ENCODE results near the gene KRT82. TPM values are rescaled to one million over a fixed set of nuclear protein-coding genes. Genes with fewer than 3 reads are reported as not detected.

KRT82 gene
- total RNA-seq, 4 donors from 2014 or later = not detected

GRCh38 chr12:52389313-52390207 is 16.6 kb downstream of the KRT82 start:
- in situ Hi-C loops (cut with MboI; ENCODE audit: low pct_ligation_motif_present in 1 of 4, low pct_unique_long_range_greater_than_20kb in 1 of 4, low sequenced_read_pairs in 3 of 4) = loop anchor here (10.0 to 25.0 kb wide), 6 partner anchors 105 to 598 kb away; partner anchors contain the start of gene KRT6A (in 1 of the 4)
- WGBS, 2 donors (ENCODE audit: low coverage in 1 of 2) = 68% methylated on average over 9 of the region's 9 CpGs; no CpG with 5 or more reads in 1 of the 2 donors
- Histone ChIP-seq H3K4me3 (no peak overlapping the region), H3K27ac (no peak overlapping the region), H3K36me3 (no peaks in the 10 kb centered on the region), H3K4me1 (peaks cover 0 to 5% (median 0%) of the 10 kb centered on the region in 4 donors), H3K9me3 (no peaks in the 10 kb centered on the region), H3K27me3 (no peaks in the 10 kb centered on the region)
- DNase-seq = no peak
- TF ChIP-seq POLR2AphosphoS5 (IDR thresholded peaks at IDR 0.05) (no peak), CTCF (IDR thresholded peaks at IDR 0.05) (no peak), POLR2A (IDR thresholded peaks at IDR 0.05) (no peak), EP300 (IDR thresholded peaks at IDR 0.05; ENCODE audit: low read depth) (no peak)
- intact Hi-C loops (cut with DNase I; ENCODE audit: low total_unique reads) = no loop called here

- intact Hi-C loops (cut with DNase I; ENCODE audit: low total_unique reads) = no loop called here
Measured at GRCh38 chr12:52387859-52388258, 18.3 kb downstream of the KRT82 start.

DNA sequence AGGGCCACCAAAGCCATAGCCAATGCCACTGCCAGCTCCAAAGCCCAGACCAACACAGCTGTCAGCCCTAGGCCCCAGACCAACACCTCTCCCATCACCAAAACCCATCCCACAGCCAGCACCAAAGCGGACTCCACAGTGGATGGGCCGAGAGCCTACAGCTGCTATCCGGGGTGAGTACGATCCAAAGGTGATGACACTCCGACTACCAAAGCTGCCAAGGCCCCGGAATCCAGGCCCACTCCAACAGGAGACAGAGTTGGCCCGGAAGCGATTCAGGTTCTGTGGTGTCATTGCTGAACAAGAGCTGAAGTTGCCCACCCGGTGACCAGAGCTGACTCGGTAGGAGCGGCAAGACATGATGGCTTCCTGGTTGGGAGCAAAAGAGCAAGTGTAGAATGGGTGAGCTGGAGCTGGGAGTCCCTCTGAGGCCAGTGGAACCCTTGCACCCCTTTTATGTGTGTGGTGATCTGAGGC is 20.9 kb downstream of the KRT82 start, which contains the start of gene KRT84:
Gene KRT84, minus strand, starts transcription at position 427 of the 477 bp plus-strand sequence. Its CDS starts 67 bp downstream, at position 360.
- 98 to 100% methylated on average over 2 to 11 of the region's 11 CpGs for WGBS, 2 donors (ENCODE audit: low coverage in 1 of 2)
- in situ Hi-C loops (cut with MboI; ENCODE audit: low pct_ligation_motif_present in 1 of 4, low pct_unique_long_range_greater_than_20kb in 1 of 4, low sequenced_read_pairs in 3 of 4) (loop anchor here (10.0 to 25.0 kb wide), 5 partner anchors 110 to 602 kb away; partner anchors contain the start of gene KRT6A (in 1 of the 4)), intact Hi-C loops (cut with DNase I; ENCODE audit: low total_unique reads) (no loop called here)
- Histone ChIP-seq H3K4me1 (no peaks in the 10 kb centered on the region), H3K9me3 (no peaks in the 10 kb centered on the region), H3K27me3 (no peaks in the 10 kb centered on the region), H3K4me3 (no peak within 1 kb of the TSS), H3K36me3 (no peaks in the 10 kb centered on the region), H3K27ac (no peak within 1 kb of the TSS)
- DNase-seq = no peak
- TF ChIP-seq POLR2A (IDR thresholded peaks at IDR 0.05) = no peak
- no peak for TF ChIP-seq EP300 (IDR thresholded peaks at IDR 0.05; ENCODE audit: low read depth)

More at GRCh38 chr12:52387859-52388258, 18.3 kb downstream of the KRT82 start:
- H3K27me3 ChIP-seq = no peaks in the 10 kb centered on the region
- H3K9me3 ChIP-seq = no peaks in the 10 kb centered on the region
- 70 to 95% methylated on average over 2 of the region's 2 CpGs for WGBS, 2 donors (ENCODE audit: low coverage in 1 of 2)
- H3K4me3 ChIP-seq = no peak overlapping the region
- no peak overlapping the region for H3K27ac ChIP-seq
- no peaks in the 10 kb centered on the region for H3K36me3 ChIP-seq
- no peak for DNase-seq
- H3K4me1 ChIP-seq = peaks cover 0 to 5% (median 0%) of the 10 kb centered on the region in 4 donors
- in situ Hi-C loops (cut with MboI; ENCODE audit: low pct_ligation_motif_present in 1 of 4, low pct_unique_long_range_greater_than_20kb in 1 of 4, low sequenced_read_pairs in 3 of 4) = loop anchor here (10.0 to 25.0 kb wide), 5 partner anchors 107 to 599 kb away; partner anchors contain the start of gene KRT6A (in 1 of the 4)
- TF ChIP-seq POLR2A (IDR thresholded peaks at IDR 0.05) = no peak
- no peak for TF ChIP-seq CTCF (IDR thresholded peaks at IDR 0.05)
- no peak for TF ChIP-seq POLR2AphosphoS5 (IDR thresholded peaks at IDR 0.05)
- no peak for TF ChIP-seq EP300 (IDR thresholded peaks at IDR 0.05; ENCODE audit: low read depth)

DNA sequence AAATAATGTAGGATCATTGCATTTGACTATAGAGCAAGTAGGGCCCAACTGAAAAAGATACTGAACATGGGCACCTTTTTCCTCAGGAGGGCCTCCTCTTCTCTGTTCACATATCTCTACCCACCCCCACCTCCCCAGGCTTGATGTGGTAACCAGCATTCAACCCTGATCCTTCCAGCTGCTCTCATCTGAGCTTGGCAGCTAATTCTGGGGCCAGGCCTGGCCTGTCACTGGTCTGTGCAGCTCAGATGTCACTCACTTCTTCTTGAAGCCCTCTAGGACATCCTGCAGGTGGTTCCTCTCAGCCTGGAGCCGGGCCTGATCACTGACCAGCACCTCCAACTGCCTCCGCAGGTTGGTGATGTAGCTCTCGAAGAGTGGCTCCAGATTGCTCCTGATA is 22.8 kb downstream of the KRT82 start:
- Histone ChIP-seq H3K4me1 (no peaks in the 10 kb centered on the region), H3K36me3 (no peaks in the 10 kb centered on the region), H3K9me3 (no peaks in the 10 kb centered on the region), H3K27ac (no peak overlapping the region), H3K27me3 (no peaks in the 10 kb centered on the region), H3K4me3 (no peak overlapping the region)
- intact Hi-C loops (cut with DNase I; ENCODE audit: low total_unique reads) (no loop called here), in situ Hi-C loops (cut with MboI; ENCODE audit: low pct_ligation_motif_present in 1 of 4, low pct_unique_long_range_greater_than_20kb in 1 of 4, low sequenced_read_pairs in 3 of 4) (loop anchor here (5.0 to 25.0 kb wide), 6 partner anchors 111 to 604 kb away; partner anchors contain the start of gene KRT6A (in 1 of the 4))
- TF ChIP-seq CTCF (IDR thresholded peaks at IDR 0.05) (no peak), EP300 (IDR thresholded peaks at IDR 0.05; ENCODE audit: low read depth) (no peak), POLR2A (IDR thresholded peaks at IDR 0.05) (no peak), POLR2AphosphoS5 (IDR thresholded peaks at IDR 0.05) (no peak)
- no peak for DNase-seq
- 89 to 100% methylated on average over 1 to 3 of the region's 3 CpGs for WGBS, 2 donors (ENCODE audit: low coverage in 1 of 2)

Data from transverse colon (tissue), 4 donors.